GM19025 (cell line): ENCODE results near the gene NMT2.

Experiments
- ATAC-seq: cut with Tn5 transposase; IDR thresholded peaks from one replicate; pipeline ENCODE4 v1.9.1; 2021; ENCODE audit warnings: mild to moderate bottlenecking, low read depth, moderate library complexity; ENCODE audit not compliant: unreplicated experiment

The NMT2 gene

DNA sequence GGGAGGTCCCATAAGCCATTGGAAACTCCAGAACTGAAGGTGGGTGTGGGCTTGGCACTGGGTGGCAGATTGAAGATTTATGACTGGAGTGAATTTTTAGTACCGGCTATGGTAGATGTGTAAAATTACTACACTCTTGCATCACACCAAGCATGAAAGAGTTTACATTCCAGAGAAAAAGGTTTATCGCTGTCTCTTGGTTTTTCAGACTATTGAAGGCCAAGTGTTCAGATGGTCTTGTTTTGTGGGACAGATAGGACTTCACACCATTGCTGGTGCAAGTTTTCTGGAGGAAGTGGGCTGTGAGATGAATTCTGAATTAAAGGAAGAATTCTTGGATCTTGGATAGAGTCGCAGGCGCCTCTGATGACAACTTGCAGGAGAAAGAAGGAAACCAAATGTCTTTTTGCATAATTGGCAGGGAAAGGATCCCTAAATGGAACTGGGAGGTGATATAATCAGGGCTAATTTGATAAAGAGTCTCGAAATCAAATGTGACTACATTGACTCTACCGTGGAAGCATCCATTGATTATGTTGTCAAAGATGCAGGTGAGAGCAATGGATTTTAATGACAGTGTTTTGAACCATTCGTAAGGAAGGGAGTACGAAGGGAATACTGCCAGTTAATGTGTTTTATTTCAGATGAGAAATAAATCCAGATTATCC lies 14.2 kb upstream of the NMT2 start:
- ATAC-seq = no peak

DNA sequence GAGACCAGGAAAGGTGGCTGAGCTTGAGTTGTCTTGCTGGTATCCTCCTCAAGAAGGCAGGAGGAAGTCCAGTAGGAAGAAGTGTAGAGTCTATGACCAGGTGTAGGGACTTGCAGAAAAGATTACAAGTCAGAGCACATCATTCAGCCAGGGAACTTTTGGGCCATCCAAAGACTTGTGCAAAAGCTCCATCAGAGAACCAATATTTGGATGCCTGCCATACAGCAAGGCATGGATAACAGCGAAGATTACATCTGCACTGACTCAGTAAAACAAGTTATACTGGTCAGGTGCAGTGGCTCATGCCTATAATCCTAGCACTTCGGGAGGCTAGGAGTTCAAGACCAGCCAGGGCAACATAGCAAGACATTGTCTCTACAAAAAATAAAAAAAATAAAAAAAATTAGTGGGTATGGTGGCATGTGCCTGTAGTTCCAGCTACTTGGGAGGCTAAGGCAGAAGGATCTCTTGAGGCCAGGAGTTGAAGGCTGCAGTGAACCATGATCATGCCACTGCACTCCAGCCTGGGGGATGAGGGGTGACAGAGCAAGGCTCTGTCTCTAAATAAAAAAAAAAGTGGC lies 13.2 kb upstream of the NMT2 start:
- no peak for ATAC-seq

DNA sequence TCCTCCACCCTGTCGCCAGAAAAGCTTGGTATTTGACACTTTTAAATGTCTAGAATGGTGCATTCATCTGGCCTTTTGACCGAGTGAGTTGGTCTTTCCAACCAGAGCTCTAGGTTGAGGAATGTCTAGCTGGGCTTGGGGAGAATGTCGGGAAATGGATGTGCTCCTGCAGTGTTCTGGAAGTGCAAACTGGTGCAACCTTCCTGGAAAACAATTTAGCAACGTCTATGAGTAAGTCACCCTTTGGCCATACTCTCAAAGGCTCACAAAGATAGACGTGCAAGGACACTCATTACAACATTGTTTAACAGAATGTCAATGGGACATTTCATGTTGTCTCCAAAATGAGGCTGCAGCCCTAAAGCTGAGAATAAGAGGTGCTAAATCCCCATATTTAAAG lies 12.2 kb upstream of the NMT2 start:
- no peak for ATAC-seq

DNA sequence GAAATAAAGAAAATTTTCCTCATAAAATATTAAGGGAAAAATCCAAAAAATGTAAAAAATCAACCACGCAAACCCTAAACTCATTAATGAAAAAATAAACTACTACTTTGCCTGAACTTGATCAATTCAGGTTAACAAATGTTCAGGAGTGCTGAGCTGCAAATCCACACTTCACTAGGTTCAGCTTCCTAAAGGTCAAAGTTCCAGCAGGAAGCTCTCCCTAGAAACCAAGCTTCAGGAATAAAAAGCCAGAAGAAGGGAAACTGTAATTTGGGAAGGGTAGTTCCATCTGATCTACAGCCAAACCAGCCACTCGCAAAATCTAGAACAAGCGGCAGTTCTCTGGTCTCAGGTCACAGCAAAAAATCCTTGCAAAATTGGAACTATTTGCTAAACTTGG lies 7.8 kb upstream of the NMT2 start:
- ATAC-seq = no peak

DNA sequence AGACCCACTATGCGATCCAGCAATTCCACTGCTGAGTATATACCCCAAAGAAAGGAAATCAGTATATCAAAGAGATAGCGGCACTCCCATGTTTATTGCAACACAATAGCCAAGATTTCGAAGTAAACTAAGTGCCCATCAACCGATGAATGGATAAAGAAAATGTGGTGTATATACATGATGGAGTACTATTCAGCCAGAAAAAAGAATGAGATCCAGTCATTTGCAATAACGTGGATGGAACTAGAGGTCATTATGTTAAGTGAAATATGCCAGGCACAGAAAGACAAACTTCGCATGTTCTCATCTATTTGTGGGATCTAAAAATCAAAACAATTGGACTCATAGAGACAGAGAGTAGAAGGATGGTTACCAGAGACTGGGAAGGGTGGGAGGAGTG lies 7.1 kb upstream of the NMT2 start:
- no peak for ATAC-seq

DNA sequence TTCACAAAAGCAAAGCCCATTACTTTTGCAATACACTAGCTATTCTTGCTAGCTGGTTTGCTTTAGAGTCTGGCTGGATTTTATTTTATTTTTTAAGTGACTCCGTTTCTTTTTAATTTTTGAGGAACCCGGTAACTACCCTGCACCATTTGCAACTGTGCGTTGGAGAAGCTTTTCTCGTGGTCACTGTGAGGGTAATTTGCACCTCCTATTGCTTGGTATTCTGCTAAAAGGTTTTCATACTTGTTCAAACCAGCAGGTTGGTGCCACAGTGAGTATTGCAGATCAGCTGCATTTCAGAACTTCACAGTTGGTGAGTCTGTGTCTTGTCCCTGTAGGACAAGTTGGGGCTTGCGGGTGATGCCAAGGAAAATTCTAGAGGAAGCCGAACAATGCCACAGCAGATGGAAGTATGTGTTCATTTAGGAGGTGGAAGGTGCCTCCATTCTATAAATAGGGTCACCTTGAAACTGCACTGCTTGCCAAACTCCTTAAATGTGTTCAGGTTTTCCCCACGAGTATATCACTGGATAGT lies 3.9 kb upstream of the NMT2 start:
- no peak for ATAC-seq

DNA sequence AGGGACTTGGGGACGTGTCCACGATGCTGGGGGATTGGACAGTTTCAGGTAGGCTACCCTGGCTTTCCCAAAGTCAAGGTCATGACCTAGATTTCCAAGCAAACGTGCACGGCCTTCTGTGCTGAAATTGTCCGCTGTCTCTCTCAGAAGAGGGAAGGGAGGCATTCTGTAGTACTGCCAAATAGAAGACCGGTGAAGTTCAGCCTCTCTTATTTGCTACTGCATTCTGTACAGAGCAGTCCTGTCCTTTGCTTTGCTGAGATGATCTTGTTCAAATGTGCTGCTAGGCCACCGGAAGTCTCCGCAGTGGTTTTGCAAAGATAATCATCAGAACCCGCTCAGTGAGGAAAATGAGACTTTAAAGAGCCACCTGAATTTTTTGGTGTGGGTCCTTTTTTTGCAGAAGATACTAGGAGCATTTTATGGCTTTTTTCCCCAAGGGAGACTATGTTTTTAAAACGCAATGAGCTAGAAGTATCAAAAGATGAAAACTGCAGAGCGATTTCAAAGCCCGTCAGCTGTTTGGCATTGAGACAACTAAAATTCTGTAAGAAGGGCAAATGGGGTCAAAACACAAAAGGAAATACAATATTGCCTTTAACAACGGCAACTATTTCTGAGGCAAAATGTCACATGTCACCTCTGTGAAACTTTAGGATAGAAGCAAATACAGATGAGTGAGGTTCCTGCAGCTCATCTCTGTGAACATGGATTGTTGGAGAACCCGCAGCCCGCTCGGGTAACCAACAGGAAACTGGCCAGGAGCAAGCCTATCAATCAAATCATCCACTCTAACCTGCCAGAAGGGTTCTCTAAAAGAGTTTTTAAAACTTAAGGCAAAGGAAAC lies 1.3 kb upstream of the NMT2 start:
- no peak for ATAC-seq

DNA sequence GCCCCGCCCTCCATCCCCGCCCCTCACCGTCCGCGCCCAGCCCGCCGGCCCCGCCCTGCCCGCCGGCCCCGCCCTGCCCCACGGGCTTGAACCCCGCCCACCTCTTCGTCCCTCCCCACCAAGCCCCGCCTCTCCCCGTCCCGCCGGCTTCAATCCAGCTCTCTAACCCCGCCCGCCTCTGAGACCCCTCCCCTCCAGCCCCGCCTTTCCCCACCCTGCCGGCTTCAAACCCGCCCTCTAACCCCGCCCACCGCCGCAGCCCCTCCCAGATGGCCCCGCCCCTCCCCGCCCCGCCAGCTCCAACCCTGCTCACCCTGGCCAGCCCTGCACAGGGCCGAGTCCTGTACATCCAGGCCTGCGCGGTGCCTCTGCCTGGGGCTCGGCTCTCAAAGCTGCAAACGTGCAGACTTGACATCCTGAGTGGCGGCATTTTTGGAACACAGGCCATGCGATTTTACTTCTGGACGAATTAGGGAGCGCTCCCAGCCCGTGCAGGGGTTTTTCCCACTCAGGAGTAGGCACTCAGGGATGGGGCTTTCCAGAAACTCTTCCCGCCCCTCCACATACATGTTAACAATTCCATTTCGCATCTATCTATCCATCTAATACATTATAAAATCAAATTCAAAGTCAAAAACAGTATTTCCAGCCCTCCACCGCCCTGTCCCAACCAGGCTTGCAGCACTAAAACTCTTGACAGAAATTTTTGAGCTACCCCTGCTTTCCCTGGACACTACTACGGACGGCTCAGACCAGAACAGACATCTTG lies 477 bp upstream of the NMT2 start:
- peak; percentile 31 for ATAC-seq

DNA sequence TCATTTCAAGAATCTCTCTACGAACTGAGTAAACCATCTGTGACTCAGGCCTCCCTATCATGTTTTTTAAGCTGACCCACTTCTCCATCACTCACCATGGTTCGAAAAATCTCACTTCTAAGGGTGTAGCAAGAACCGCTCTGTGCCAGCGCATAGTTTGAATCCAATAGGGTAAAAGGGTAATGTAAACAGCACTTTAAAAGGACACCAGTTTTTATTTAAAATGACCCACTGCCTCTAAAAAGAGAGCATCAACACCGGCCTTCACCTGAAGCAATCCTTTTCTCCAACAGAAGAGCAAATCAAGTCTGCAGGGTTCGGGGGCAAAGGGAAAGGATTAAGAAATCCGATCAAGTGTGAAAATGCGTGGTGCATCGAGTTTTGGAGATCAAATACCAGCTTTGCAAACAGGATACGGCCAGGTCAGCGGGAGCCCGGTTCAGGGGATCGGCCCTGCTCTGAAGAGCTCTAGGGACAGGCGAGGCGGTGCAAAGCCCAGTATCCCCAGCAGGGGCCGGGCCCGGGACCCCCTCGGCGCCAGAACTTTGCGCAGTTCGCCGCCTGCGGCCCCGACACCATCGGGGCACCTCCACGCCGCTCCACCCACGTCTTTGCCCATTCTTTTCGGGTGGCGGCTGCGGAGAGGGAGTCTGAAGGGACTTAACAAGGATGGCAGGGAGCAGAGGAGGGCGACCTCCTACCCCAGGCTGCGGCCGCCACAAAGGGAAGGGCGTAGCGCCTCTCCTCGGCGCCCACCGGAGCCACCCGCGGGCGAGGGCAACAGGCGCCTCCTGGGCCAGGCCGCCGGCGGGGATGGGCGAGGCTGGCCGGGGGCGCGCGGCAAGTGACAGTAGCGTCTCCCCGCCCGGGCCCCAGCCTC lies 842 bp downstream of the NMT2 start:
- ATAC-seq = peak; percentile 31

DNA sequence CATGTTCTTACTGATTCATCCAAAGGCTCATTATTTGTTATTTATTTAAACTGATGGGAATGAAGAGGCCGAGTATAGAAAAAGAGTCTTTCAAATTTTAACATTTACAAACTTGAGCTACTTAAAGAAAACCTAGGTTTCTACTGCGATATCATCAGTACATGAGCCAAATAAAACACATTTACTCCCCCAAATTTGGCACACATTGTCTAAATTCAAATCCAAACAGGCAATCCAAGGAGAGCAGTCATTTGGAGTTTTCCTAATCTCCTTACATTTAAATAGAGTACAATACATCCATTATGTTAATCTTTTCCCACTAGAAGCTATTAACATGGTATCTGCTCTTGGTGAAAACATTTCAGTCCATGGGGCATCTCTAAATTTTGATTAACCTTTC lies 2.2 kb downstream of the NMT2 start:
- no peak for ATAC-seq

DNA sequence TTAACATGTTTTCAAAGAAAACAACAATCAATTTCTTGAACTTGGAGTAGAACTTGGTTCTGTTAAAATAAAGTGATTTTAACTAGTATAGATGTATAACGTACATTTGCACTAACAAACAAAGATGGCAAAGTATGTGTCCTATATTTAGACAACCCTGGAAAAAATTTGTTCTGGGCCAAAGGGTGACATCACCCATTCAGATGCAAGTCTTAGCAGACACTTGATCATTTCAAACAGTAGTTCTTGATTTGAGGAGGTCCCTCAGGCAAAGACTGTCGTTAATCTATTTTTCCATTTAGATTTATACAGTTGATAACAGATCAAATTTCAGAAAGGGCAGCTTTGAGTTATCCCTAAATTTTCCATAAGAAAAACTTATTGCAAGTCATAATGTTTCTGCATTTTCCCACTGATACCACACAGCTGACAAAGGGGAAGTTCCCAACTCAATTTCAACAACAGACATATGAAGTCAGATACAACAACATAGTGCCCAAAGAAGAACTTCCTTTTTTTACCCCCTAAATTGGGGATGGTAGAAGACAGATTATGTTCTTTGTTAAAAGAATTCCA lies 5.2 kb downstream of the NMT2 start:
- ATAC-seq = no peak

DNA sequence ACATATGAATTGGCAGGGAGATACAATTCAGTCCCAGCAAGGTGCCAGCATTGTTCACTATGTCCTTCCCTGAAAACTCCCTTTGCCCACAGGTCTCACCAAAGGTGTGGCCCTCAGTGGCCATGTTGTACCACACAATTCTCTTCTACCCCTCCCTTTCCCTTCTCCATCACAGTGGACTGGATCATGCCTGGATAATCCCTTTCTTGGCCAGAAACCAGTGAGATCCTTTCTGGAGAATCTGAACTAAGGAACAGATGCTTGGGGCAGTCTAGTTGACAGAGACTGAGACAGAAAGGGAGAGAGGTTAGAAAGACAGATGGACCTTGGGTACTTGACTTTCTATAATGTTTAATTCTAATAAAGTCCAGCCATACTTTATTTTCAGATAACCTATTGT lies 9.5 kb downstream of the NMT2 start:
- ATAC-seq = no peak

DNA sequence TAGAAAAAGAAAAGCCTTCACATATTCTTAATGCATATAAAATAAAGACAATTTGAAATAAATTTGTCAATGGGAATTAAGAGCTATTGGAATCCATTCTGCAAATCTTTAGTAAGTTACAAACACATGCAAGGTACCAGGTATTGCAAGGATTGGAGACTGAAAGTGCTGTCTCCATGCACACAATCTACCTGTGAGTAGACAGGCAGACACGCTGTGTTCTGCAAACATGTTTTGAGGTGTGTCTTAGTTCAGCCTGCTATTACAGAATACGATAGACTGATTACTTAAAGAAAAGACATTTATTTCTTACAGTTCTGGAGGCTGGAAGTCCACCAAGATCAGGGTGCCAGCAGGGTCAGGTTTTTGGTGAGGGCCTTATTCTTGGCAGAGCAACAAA lies 10.0 kb downstream of the NMT2 start:
- no peak for ATAC-seq

DNA sequence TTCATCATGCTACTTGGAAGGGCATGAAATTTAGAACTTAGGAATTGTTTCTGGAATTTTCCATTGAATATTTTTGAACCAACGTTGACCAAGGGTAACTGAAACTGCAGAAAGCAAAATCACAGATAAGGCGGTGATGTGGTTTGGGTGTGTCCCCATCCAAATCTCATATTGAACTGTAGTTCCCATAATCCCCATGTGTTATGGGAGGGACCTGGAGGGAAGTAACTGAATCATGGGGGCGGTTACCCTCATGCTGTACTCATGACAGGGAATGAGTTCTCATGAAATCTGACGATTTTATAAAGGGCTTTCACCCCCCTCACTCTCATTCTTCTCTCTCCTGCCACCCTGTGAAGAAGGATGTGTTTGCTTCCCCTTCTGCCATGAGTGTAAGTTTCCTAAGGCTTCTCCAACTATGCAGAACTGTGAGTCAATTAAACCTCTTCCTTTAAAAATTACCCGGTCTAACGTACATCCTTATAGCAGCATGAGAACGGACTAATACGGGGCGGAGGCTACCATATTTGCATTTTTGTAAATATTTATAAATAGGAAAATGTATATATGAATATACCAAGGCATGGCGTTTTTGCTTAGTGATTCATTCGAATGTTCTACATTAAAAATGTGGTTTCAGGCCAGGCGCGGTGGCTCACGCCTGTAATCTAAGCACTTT lies 12.4 kb downstream of the NMT2 start:
- ATAC-seq = no peak

DNA sequence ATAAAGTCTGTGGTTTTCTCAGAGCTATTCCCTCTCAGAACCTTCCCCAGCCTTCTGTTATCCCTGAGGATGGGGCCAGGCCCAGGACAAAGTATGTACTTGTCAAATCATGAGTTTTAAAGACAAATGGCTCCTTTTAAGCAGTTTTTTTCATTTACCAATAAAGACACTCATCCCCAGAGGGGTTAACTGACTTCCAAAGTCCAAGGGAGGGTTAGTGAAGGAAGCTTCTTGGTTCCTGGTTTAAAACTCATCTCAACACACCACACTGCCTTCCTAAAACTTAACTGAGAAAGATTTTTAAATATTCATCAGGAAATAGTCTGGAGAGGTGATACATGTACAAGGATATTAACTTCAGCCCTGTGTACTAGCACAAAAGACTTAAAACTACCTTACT lies 15.9 kb downstream of the NMT2 start:
- ATAC-seq = no peak

DNA sequence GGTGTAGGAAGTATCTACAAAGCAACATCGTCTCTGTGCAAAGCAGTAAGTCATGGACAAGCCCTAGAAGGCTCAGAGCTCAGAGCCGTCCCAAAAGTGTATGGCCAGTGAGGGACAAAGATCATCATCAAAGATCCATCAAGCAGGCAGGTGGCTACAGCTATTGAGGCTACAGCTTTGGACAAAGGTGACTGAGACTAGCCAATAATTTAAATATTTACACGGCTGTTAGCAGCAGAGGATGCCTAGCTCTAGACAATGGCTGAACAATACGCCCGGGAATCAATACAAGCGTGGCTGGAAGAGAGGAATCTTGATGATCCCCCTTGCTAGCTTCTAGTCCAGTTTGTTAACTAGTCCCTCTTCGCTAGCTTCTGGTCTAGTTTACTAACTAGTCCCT lies 17.9 kb downstream of the NMT2 start:
- ATAC-seq = no peak

DNA sequence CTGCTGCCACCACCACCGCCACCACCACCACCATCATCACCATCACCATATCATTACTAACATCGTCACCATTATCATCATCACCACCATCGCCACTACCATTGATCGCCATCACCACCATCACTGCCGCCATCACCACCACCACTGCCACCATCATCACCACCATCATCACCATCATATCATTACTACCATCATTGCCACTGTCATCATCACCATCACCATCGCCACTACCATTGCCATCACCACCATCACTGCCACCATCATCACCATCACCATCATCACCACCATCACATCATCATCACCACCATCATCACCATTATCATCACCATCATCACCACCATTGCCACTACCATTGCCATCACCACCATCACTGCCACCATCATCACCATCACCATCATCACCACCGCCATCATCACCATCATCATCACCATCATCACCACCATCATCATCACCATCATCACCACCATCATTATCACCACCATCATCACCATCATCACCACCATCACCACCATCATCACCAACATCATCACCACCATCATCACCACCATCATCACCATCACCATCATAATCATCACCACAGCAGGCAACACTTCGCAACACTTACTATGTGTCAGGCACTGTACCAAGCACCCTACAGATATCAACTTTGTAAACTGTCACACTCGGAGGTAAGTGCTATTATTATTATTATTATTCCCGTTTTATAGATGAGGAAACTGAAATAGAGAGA lies 19.3 kb downstream of the NMT2 start:
- ATAC-seq = no peak
